Measurements from ENCODE around the gene VPS18. TPM values are rescaled to one million over a fixed set of nuclear protein-coding genes. Genes with fewer than 3 reads are reported as not detected.

Gene VPS18
- total and polyA plus RNA-seq, 2 donors (not counting 3 experiments of a cell fraction or from before 2014, with no cell fraction given): 29.3 to 32.8 TPM

GRCh38 chr15:40932156-40932555, 37.9 kb downstream of the VPS18 start:
- CTCF ChIA-PET: interaction anchor here (2.1 to 12.4 kb wide), 4 partner anchors 9 to 88 kb away, joined by 10 to 260 read pairs (median 132); partner anchors contain the start of gene VPS18
- no peak overlapping the region for H3K27ac ChIP-seq (ENCODE audit: insufficient read depth, low read depth, low read length)
- DNase-seq (ENCODE audit: low read depth, low spot score): no peak
- H3K4me2 ChIP-seq (ENCODE audit: insufficient read depth, low read length): no peak overlapping the region
- intact Hi-C loops (cut with micrococcal nuclease): no loop called here
- peaks cover 0 to 37% of the 10 kb centered on the region in 2 experiments for H3K36me3 ChIP-seq (ENCODE audit: control insufficient read depth in 2 of 2, extremely low read depth in 1 of 2, insufficient read depth in 2 of 2, low read length in 2 of 2)
- FAIRE-seq: no peak
- peaks cover 19% of the 10 kb centered on the region for H3K4me1 ChIP-seq (ENCODE audit: control insufficient read depth, extremely low read depth, insufficient read depth, low read length)
- H3K79me2 ChIP-seq (ENCODE audit: control insufficient read depth, insufficient read depth, low read length): no peaks in the 10 kb centered on the region
- no peaks in the 10 kb centered on the region for H4K20me1 ChIP-seq (replicated peaks; ENCODE audit: control insufficient read depth, extremely low read depth, insufficient read depth, low read length)
- no peak overlapping the region for H3K9ac ChIP-seq (replicated peaks; ENCODE audit: extremely low read depth, insufficient read depth, low read length)
- H2AFZ ChIP-seq (ENCODE audit: low read depth, low read length): no peak overlapping the region
- no peak overlapping the region for H3K4me3 ChIP-seq (replicated peaks in 1 of 3; ENCODE audit: insufficient read depth in 1 of 3, low read depth in 1 of 3, low read length in 3 of 3)
- H3K27me3 ChIP-seq (ENCODE audit: control insufficient read depth in 2 of 2, insufficient read depth in 2 of 2, low read length in 2 of 2): peaks cover 6 to 9% of the 10 kb centered on the region in 2 experiments
- BruUV-seq (replicated peaks): no TSS peak
- no peaks in the 10 kb centered on the region for H3K9me1 ChIP-seq (replicated peaks; ENCODE audit: control insufficient read depth, extremely low read depth, insufficient read depth, low read length)
- POLR2A ChIA-PET: interaction anchor here (1.1 to 4.2 kb wide), 2 partner anchors 17 to 26 kb away, joined by 3 to 79 read pairs; no protein-coding TSS in a partner anchor
- TF ChIP-seq POLR2AphosphoS5 (IDR thresholded peaks at IDR 0.05; ENCODE audit: insufficient read depth, low read depth, low read length) (no peak), POLR2A (IDR thresholded peaks at IDR 0.05; ENCODE audit: low read depth, low read length) (no peak), EZH2 (IDR thresholded peaks at IDR 0.05; ENCODE audit: borderline replicate concordance, low read depth, low read length, severe bottlenecking) (no peak), MAX (IDR thresholded peaks at IDR 0.05; ENCODE audit: insufficient read depth, insufficient read length) (no peak), FOS (IDR thresholded peaks at IDR 0.05; ENCODE audit: borderline replicate concordance, insufficient read depth, low read length) (no peak), MYC (IDR thresholded peaks at IDR 0.05; ENCODE audit: low read depth, low read length) (no peak), CTCF (IDR thresholded peaks at IDR 0.05; ENCODE audit: extremely low read depth in 1 of 2, insufficient read depth in 1 of 2, low read depth in 1 of 2, low read length in 2 of 2) (no peak), GATA2 (IDR thresholded peaks at IDR 0.05; ENCODE audit: insufficient read depth, insufficient read length, low read depth, low read length) (no peak), JUN (IDR thresholded peaks at IDR 0.05; ENCODE audit: borderline replicate concordance, insufficient read depth, insufficient read length, low read depth) (no peak)
- no peaks in the 10 kb centered on the region for H3K9me3 ChIP-seq (replicated peaks; ENCODE audit: control insufficient read depth, insufficient read depth, low read length)
- dilution Hi-C loops (cut with MboI; ENCODE audit: extremely low pct_ligation_motif_present, low sequenced_read_pairs): no loop called here

Data from endothelial cell of umbilical vein (primary cell).